WERI-Rb-1 (cell line): Measurements from ENCODE around the gene PLOD3.

Experiments
- DNase-seq: peaks from one replicate; pipeline ENCODE4 v3.0.0-alpha.2; 2020
- H3K27ac ChIP-seq: fragments of 250-450 bp; sonication (Bioruptor Pico); 2 replicates; pipeline ENCODE4 v1.5.1; 2020; ENCODE audit warnings: mild to moderate bottlenecking, moderate library complexity
- H3K27me3 ChIP-seq: fragments of 250-450 bp; sonication (Bioruptor Pico); 2 replicates; pipeline ENCODE4 v1.5.1; 2021; ENCODE audit warnings: mild to moderate bottlenecking, low read depth, moderate library complexity; ENCODE audit not compliant: insufficient read depth, severe bottlenecking
- H3K36me3 ChIP-seq: fragments of 250-450 bp; sonication (Bioruptor Pico); 2 replicates; pipeline ENCODE4 v1.5.1; 2020; ENCODE audit warnings: mild to moderate bottlenecking, moderate library complexity
- H3K4me3 ChIP-seq: 2 replicates; pipeline ENCODE4 v1.5.1; 2011; ENCODE audit warnings: low read depth, mild to moderate bottlenecking, control low read depth, low read length
- H3K9me3 ChIP-seq: fragments of 250-450 bp; sonication (Bioruptor Pico); 2 replicates; pipeline ENCODE4 v1.5.1; 2021; ENCODE audit warnings: mild to moderate bottlenecking, moderate library complexity; ENCODE audit not compliant: severe bottlenecking
- TF ChIP-seq, protein P1 (sequence below): IDR thresholded peaks from 2 replicates; pipeline ENCODE4 v1.5.1; 2011; ENCODE audit warnings: low read depth, mild to moderate bottlenecking, control low read depth, inconsistent platforms, low read length

Gene PLOD3

DNA sequence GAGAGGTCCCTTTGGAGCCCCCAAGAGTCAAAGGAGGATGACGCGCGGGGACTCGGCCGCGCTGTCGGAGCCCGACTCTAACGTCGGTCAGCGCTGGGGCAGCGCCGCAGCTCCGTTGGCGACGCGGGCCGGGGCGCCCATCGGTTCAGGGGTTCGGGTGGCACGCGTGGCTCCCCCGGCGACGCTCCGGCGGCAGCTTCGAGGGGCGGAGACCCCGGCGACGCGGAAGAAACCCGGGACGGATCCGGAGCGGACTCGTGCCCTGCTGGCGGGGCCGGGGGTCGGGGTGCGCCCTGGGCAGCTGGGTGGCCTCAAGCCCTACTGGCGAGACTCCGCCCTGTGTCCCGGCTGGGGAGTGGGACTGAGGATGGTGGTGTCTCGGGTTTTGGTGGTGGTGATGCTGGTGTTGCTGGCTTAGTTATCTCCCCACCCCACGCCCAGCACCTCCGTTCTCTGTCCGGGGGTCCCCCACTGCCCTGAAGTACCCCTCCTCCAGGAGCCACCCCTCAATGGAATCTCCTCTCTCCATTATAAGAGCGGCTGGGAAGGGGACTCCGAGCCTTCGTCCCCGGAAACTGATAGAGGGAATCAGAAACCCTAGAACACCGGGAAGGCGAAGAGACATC is 37.1 kb downstream of the PLOD3 start, which contains the start of gene NAT16:
NAT16 (minus strand) TSS at position 164 of the 626 bp plus-strand sequence. CDS start 5,486 bp downstream, outside the sequence.
- Histone ChIP-seq H3K4me3 (no peak within 1 kb of the TSS), H3K9me3 (no peaks in the 10 kb centered on the region), H3K36me3 (no peaks in the 10 kb centered on the region), H3K27me3 (peaks cover 74% of the 10 kb centered on the region), H3K27ac (no peak within 1 kb of the TSS)
- DNase-seq, result no peak
- TF ChIP-seq, protein P1, sequence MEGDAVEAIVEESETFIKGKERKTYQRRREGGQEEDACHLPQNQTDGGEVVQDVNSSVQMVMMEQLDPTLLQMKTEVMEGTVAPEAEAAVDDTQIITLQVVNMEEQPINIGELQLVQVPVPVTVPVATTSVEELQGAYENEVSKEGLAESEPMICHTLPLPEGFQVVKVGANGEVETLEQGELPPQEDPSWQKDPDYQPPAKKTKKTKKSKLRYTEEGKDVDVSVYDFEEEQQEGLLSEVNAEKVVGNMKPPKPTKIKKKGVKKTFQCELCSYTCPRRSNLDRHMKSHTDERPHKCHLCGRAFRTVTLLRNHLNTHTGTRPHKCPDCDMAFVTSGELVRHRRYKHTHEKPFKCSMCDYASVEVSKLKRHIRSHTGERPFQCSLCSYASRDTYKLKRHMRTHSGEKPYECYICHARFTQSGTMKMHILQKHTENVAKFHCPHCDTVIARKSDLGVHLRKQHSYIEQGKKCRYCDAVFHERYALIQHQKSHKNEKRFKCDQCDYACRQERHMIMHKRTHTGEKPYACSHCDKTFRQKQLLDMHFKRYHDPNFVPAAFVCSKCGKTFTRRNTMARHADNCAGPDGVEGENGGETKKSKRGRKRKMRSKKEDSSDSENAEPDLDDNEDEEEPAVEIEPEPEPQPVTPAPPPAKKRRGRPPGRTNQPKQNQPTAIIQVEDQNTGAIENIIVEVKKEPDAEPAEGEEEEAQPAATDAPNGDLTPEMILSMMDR, result no peak

DNA sequence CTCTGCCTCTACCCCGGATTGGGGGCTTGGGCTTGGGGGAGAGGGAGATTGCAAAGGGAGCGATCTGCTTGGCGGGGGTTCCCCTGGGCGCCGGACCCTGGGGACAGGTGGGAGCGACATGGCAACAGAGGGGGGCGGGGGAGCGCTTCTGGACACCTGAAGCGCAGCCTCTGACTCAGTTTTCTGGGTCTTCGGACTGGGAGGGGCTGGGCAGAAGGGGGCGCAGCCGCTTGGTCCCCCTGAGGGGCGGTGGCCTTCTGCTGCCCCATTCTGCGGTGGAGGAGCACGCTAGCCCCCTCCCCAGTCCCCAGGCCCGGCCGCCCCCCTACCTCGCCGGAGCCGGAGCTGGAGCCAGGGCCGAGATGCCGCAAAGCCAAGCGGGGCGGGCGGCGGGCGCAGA is 37.7 kb downstream of the PLOD3 start:
- Histone ChIP-seq H3K27ac (no peak overlapping the region), H3K9me3 (no peaks in the 10 kb centered on the region), H3K27me3 (peaks cover 74% of the 10 kb centered on the region), H3K36me3 (no peaks in the 10 kb centered on the region), H3K4me3 (no peak overlapping the region)
- no peak for DNase-seq
- TF ChIP-seq, protein P1, result no peak

DNA sequence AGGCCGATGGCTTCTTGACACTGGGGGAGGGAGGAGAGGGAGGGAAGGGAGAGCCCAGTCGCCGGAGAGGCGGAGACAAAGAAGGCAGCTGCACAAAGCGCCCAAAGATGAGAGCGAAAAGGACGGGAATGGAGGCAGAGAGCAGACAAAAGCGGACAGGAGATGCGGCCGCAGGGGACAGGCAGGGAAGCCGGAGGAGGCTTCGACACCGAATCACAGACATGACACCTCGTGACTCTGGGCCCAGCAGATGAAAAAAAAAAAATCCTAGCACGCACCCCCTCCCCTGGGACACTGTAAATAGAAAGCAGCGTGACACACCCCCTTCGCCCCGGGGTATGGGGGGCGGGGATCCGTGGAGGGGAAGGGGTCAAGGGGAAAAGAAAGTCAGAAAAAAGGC is 38.3 kb downstream of the PLOD3 start:
- TF ChIP-seq, protein P1, result no peak
- peaks cover 2% of the 10 kb centered on the region for H3K9me3 ChIP-seq
- peaks cover 74% of the 10 kb centered on the region for H3K27me3 ChIP-seq
- no peak overlapping the region for H3K4me3 ChIP-seq
- H3K27ac ChIP-seq, result no peak overlapping the region
- no peak for DNase-seq
- no peaks in the 10 kb centered on the region for H3K36me3 ChIP-seq

DNA sequence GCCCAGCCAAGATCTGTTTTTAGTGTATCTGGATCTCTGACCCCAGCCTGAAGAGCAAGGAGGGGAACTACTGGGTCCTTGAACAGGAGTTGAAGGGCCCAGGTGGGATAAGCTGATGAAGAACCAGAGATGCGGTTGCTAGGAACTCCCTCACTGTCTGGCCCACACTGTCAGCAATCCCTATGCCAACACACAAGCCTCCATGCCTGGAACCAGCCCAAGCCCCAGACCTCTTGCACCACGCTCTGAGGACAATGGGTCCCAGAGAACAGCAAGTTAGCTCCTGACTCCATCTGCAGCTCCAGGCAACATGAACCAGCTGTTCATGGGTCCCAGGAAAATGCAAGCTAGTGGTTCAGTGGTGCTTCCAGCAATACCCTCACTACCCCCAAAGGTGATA is 39.7 kb downstream of the PLOD3 start:
- DNase-seq, result no peak
- Histone ChIP-seq H3K27ac (no peak overlapping the region), H3K36me3 (no peaks in the 10 kb centered on the region), H3K27me3 (peaks cover 81% of the 10 kb centered on the region), H3K4me3 (no peak overlapping the region), H3K9me3 (peaks cover 9% of the 10 kb centered on the region)
- TF ChIP-seq, protein P1, result no peak

DNA sequence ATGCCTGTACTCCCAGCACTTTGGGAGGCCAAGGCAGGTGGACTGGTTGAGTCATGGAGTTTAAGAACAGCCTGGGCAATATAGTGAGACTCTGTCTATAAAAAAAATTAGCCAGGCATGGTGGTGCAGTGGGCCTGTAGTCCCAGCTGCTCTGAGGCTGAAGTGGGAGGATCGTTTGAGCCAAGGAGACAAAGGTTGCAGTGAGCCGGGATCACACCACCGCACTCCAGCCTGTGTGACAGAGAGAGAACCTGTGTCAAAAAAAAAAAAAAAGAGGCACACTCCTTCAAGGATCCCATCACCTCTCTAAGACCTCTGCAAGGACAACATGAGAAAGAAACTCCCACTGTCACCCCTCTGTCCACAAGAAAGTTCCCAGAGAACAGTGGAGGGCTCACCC is 41.7 kb downstream of the PLOD3 start:
- Histone ChIP-seq H3K27me3 (peaks cover 81% of the 10 kb centered on the region), H3K36me3 (no peaks in the 10 kb centered on the region), H3K9me3 (peaks cover 9% of the 10 kb centered on the region), H3K27ac (no peak overlapping the region), H3K4me3 (no peak overlapping the region)
- no peak for DNase-seq
- TF ChIP-seq, protein P1, result no peak

DNA sequence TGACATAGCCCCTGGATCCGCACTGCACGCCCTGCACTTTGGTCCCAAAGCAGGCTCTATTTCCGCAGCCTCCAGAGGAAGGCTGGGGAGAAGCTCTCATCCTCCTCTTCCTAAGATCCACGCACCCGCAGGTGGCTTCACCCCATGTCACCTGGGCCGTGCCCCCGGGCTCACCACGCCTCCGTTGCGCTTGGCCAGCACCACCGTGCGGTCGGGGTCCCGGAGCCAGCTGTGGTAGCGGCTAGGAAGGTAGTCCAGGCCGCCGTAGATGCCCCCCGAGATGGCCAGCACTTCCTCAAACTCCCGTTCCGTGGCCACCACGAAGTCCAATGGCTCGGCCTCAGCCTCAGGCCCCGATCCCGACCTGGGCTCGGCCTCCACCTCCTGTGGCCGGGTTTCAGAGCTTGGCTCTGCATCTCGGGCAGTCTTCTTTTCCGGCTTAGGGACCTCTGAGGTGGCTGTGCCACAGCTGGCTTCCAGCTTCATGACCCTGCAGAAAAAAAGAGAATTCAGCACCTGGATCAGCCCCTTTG is 43.0 kb downstream of the PLOD3 start:
- TF ChIP-seq, protein P1, result no peak
- H3K9me3 ChIP-seq, result peaks cover 9% of the 10 kb centered on the region
- H3K27ac ChIP-seq, result no peak overlapping the region
- no peak for DNase-seq
- no peaks in the 10 kb centered on the region for H3K36me3 ChIP-seq
- no peak overlapping the region for H3K4me3 ChIP-seq
- peaks cover 82% of the 10 kb centered on the region for H3K27me3 ChIP-seq
